SK-N-DZ (cell line): ENCODE measurements around the gene TTLL5. TPM values are rescaled to one million over a fixed set of nuclear protein-coding genes. Genes with fewer than 3 reads are reported as not detected.

Experiments used
- DNase-seq: peaks from one replicate; pipeline ENCODE4 v3.0.0-alpha.2; 2015; ENCODE audit warnings: low spot score
- polyA plus RNA-seq, 2 experiments: library from polyadenylated mRNA; depleted of rRNA; stranded (reverse); fragments of >200 nt; gene quantifications; 2 replicates each; pipeline ENCODE4 v1.2.3, GENCODE V29; 2014

The TTLL5 gene
- polyA plus RNA-seq (2014; cell fraction: cytosol; rRNA removed), result 12.8 and 20.9 TPM in 2 replicates
- polyA plus RNA-seq (2014; cell fraction: nucleus; rRNA removed), result 11.0 and 12.0 TPM in 2 replicates

GRCh38 chr14:75660630-75661498 lies at the start of gene TTLL5, which contains the start of gene ERG28:
TTLL5 (plus strand) TSS chr14:75661246; CDS start chr14:75663150, 1,904 bp downstream.
ERG28 (minus strand) TSS chr14:75660876; CDS start chr14:75657502, 3,374 bp downstream.
- DNase-seq, result peak; percentile 98

- DNase-seq, result no peak
Measured at GRCh38 chr14:75612157-75612556, 48.9 kb upstream of the TTLL5 start.

DNA sequence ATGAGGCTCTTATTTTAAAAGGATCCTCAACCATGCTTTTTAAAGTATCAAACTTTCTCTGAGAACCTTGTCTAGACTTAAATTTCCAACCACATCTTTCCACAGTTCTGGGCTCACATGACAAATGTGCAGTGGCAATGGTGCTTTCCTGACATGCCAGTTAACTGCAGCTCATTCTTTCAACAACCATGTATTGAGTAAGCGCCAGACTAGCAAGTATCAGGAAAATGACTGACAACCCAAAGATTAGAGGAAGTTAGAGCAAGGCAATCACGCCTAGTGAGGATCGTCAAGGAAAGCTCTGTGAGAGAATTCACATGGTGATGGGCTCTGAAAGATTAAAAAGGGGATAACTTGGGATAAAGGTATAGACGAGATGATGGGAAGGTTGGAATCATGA lies 46.9 kb upstream of the TTLL5 start:
- no peak for DNase-seq

DNA sequence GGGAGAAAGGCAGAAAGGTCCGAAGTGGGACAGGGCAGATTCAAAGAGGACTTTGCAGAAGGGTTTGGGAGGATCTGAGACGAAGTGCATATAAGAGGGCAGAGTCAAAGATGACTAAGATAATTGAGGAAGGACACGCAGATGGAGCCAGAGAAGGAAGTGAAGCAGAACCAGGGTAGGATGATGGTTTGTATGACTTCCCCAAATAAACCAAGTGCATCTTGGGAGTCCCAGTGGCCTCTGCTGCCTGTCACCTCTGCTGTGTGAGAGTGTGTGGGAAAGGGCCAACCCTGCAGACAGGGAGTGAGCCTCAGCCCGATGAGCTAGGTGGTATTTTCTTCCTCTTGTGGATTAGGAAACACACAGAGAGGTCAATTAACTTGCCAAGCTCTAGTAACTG lies 45.8 kb upstream of the TTLL5 start:
- no peak for DNase-seq

DNA sequence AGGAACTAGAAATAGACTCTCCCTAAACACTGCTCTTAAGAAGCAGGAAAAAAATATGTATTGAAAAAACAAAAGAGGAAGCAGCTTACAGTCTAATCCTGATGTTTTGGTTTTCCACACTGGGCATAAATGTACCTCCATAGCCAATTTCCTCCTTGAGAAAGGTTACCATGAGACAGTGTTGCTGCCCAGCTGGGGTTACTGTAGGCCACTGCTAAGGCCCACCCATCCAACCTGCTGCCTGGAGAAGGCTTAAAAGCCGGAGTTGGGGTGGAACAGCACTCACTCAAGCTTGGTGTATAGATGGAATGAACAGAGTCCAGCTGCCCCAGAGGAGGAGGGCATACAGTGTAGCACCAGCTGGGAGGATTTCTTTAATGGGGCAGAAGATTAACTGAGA lies 41.5 kb upstream of the TTLL5 start:
- DNase-seq, result no peak

- no peak for DNase-seq
Measured at GRCh38 chr14:75625034-75625433, 36.0 kb upstream of the TTLL5 start.

GRCh38 chr14:75626396-75626795 lies 34.6 kb upstream of the TTLL5 start:
- no peak for DNase-seq

DNA sequence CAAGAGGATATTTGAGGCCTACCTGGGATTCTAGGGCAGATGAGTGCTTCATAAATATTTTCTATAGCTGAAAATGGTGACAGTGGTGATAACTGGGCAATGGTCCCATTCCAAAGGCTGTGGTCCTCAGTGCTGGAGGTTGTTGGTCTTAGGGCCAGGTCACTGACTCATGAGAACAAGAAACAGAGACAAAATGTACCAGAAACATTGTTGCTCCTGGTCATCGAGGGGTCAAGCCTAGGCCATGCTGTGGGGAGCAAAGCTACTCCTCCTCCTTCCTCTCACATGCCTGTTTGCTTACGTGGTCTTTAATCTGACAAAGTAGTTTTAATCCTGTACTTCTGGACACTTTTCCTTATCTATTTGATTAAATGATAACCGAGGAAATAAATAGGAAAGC lies 34.2 kb upstream of the TTLL5 start:
- no peak for DNase-seq

- no peak for DNase-seq
Measured at GRCh38 chr14:75627406-75627805, 33.6 kb upstream of the TTLL5 start.

- DNase-seq, result no peak
Measured at GRCh38 chr14:75628816-75629215, 32.2 kb upstream of the TTLL5 start.

DNA sequence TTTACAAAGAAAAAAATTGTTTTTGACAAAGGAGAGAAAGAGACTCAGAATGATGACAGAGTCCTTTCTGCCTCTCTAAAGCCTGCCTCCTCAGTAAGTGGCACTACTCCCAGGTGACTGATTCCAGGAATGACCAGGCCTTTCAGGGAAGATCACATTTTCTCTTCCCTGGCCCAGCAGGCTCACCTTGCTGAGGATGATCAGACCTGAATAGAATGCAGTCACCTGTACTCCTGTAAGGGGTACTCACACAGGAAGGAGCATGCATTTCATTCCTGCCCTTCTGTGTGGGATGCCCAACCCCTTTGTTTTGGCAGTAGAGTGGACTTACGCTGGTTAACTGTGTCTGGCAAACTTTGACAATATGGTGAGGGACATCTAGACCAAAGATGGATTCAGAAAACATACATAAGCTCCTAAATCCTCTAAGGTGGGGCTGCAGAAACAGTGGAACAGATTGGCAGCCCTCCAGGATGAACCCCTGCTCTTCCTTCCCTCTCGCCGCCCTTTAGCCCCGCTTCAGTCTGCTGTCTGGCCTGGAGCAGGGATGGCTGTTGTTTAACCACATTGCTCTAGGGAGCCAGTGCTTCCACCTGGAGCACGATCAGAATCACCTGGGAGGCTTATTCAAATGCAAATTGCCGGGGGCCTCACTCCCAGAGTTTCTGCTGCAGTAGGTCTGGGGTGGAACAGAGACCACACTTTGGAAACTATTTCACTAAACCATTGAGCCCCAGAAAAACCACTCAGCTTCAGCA lies 30.2 kb upstream of the TTLL5 start:
- no peak for DNase-seq

GRCh38 chr14:75631453-75631831 lies 29.6 kb upstream of the TTLL5 start:
- no peak for DNase-seq

DNA sequence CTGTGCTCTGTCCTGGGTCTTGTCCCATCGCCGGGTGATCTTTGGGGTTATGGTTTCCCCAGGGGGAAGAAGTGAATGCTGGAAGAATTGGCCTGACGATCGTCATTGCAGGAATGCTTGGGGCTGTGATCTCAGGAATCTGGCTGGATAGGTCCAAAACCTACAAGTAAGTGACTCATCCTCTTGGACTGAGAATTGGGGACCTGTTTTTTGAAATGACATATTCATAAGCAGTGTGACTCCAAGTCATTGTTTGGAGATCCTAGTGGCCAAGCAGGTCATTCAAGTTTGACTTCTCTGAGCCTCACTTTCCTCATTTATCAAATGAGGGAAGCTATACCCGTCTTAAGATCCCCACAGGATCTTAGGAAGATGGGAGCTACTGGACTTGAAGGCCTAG lies 26.2 kb upstream of the TTLL5 start:
- no peak for DNase-seq

GRCh38 chr14:75636100-75636692 lies 24.9 kb upstream of the TTLL5 start:
- peak; percentile 58 for DNase-seq

GRCh38 chr14:75640876-75641275 lies 20.2 kb upstream of the TTLL5 start:
- DNase-seq, result no peak

DNA sequence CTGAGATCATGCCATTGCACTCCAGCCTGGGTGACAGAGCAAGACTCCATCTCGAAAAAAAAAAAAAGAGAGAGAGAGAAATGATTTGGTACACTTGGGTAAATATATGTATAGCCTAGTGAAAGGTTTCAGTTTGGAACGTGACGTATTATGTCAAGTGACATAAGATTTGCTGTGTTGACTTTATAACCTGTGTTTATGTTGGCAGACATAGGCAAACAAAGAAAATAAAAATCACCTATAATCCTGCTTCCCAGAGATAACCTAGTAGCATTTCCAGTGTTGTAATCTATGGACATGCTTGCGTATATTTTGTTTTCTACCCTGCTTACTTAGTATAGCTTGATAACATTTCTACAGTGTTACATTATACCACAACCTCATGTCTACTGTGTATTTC lies 17.1 kb upstream of the TTLL5 start:
- DNase-seq, result no peak

DNA sequence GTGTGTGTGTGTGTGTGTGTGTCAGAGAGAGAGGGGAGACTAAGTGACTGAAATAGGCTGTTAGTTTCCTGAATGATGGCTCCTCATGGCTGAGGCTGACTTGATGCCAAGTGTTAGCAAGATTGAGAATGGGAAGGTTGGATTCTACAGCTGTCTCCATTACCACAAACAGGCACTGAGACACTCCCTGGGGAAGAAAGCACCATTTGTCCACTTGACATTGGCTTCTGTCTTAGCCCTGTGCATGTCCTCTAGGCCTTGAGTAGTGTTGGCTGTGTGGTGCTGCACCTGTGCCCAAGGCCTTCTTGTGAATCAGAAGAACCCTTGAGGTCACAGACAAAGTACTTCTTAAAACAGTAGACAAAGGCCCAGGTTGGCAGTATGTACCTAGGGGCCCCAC lies 16.0 kb upstream of the TTLL5 start:
- no peak for DNase-seq

GRCh38 chr14:75646762-75647161 lies 14.3 kb upstream of the TTLL5 start:
- DNase-seq, result no peak

- no peak for DNase-seq
Measured at GRCh38 chr14:75647640-75648039, 13.4 kb upstream of the TTLL5 start.

DNA sequence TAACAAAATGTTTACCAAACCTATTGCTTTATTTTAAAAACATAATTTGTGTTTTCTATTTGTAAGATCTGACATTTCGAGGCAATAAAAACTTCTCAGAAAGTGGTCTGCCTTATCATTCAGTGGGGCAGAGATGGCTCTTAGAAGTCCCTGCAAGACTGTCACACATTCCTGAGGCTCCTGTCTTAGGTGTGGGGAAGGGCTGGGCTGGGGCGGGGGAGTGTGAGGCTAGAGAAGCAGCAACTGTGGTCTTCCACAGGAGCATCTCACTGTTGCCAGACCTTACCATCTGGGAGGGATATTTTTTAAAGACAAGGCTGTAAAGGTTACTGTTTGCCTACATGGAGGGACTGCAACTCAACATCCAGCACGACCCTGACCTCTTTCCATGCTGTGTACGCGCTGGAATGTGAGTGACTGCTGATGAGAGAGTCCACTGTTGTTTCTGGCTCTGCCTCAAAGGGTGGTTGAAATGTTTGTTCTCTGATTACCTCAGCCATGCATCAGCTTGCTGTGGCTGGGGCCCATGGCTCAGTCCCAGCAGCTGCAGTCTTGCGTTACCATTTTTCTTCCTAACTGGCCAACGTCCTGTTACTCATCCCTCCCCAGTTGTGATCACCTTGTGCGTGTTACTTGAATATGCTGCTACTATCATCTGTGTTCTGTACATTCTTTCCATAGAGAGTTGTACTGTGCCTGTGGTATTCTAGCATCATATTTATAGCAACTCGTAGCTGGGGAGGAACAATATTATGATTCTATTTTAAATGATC lies 12.8 kb upstream of the TTLL5 start:
- DNase-seq, result no peak

- DNase-seq, result no peak
Measured at GRCh38 chr14:75649337-75649736, 11.7 kb upstream of the TTLL5 start.
